Ovary (tissue), 9 donors: ENCODE measurements around the gene OSBPL6. TPM values are rescaled to one million over a fixed set of nuclear protein-coding genes. Genes with fewer than 3 reads are reported as not detected.

Source experiments
- DNase-seq, 5 donors: peaks; one replicate each; pipeline ENCODE4 v3.0.0-alpha.2; 2019 to 2020
- H3K27ac ChIP-seq, 2 donors: fragments of 200-600 bp; one replicate each; pipeline versions ENCODE4 v1.5.1 to v1.8.0; 2019 to 2022
- H3K27me3 ChIP-seq: fragments of 200-600 bp; one replicate; pipeline ENCODE4 v1.8.0; 2022
- H3K36me3 ChIP-seq: fragments of 200-600 bp; sonication (generic); one replicate; pipeline ENCODE4 v1.5.1; 2019
- H3K4me1 ChIP-seq: one replicate; pipeline ENCODE4 v1.8.1; 2013; ENCODE audit warnings: mild to moderate bottlenecking, moderate library complexity; ENCODE audit not compliant: insufficient read depth
- H3K4me3 ChIP-seq: fragments of 200-600 bp; sonication (generic); one replicate; pipeline ENCODE4 v1.5.1; 2017
- H3K9me3 ChIP-seq, 2 donors: fragments of 200-600 bp in 1 of 2; sonication (generic) in 1 of 2; one replicate each; pipeline versions ENCODE4 v1.5.1 to v1.8.1; 2013 to 2019; ENCODE audit warnings: mild to moderate bottlenecking in 1 of 2, moderate library complexity in 1 of 2
- EP300 ChIP-seq: sonication (generic); formaldehyde crosslinking; IDR thresholded peaks from one replicate; pipeline ENCODE4 v1.6.1; 2017; ENCODE audit warnings: antibody characterized with exemption
- POLR2A ChIP-seq: fragments of 450-650 bp; IDR thresholded peaks from one replicate; pipeline ENCODE4 v1.6.1; 2017; ENCODE audit warnings: antibody characterized with exemption, mild to moderate bottlenecking, moderate library complexity
- WGBS, 3 donors: extraction: QIAGEN DNeasy Blood & Tissue Kit in 1 of 3; methylation state at CpG; one replicate each; pipeline versions ENCODE4 v1.1.5 to v1.1.7; 2013 to 2017; 5-methylcytosine and 5-hydroxymethylcytosine counted together
- intact Hi-C, 4 donors: fragments of 100-400 bp; cut with DNase I; formaldehyde crosslinking; loops; one replicate each; pipeline versions ENCODE4 v1.11.0 to v1.15.1; 2022 to 2023
- polyA plus RNA-seq, 2 donors: library from polyadenylated mRNA; stranded (reverse); fragments of 200-250 nt in 1 of 2; fragments of 350-450 nt in 1 of 2; fragmentation: Illumina TruSeq in 1 of 2; extraction: RNeasy Lipid Tissue Mini Kit (QIAGEN cat#74804) in 1 of 2; gene quantifications; one replicate each; pipeline ENCODE4 v1.2.3, GENCODE V29; 2013 to 2014
- total RNA-seq, 7 donors: library from RNA; depleted of rRNA in 2 of 7; stranded (reverse); fragments of >200 nt in 2 of 7; fragmentation: NEBNext Ultra II Directional in 3 of 7; extraction: Animal tissue kit (Norgen Biotek cat#: 25700) in 3 of 7; gene quantifications; one replicate each; pipeline versions ENCODE4 v1.1.0 to v1.2.4, GENCODE V29; 2016 to 2023
- TF ChIP-seq, protein P1 (sequence below), 3 donors: fragments of 450-650 bp in 2 of 3; fragments of 200-600 bp in 1 of 3; IDR thresholded peaks; one replicate each; pipeline versions ENCODE4 v1.5.1 to v1.8.0; 2016 to 2022; ENCODE audit warnings: antibody characterized with exemption in 3 of 3, mild to moderate bottlenecking in 1 of 3
- donor health status: DM: no; HTN: no; CAD: no; lungs with moderate emphysema.
- donor health status: DM: no; HTN: no; CAD: no.
- donor health status: Bipolar disorder and iron deficiency.
- donor health status: DM: yes; HTN: yes; CAD: no.
- donor health status: DM: no; HTN: no; CAD: no.
- donor health status: DM: yes; HTN: yes; CAD: no.

Gene OSBPL6
- total and polyA plus RNA-seq, 9 donors = 0.60 to 7.4 (median 1.7) TPM

GRCh38 chr2:178256382-178257042 is 62.2 kb downstream of the OSBPL6 start:
- no peak overlapping the region for H3K27ac ChIP-seq
- no peaks in the 10 kb centered on the region for H3K4me1 ChIP-seq
- WGBS, 3 donors = 47 to 55% (median 53%) methylated on average over 6 of the region's 6 CpGs
- intact Hi-C loops = no loop called here
- DNase-seq = no peak
- H3K27me3 ChIP-seq = no peaks in the 10 kb centered on the region
- H3K9me3 ChIP-seq = no peaks in the 10 kb centered on the region
- no peak overlapping the region for H3K4me3 ChIP-seq
- H3K36me3 ChIP-seq = no peaks in the 10 kb centered on the region
- TF ChIP-seq, protein P1, sequence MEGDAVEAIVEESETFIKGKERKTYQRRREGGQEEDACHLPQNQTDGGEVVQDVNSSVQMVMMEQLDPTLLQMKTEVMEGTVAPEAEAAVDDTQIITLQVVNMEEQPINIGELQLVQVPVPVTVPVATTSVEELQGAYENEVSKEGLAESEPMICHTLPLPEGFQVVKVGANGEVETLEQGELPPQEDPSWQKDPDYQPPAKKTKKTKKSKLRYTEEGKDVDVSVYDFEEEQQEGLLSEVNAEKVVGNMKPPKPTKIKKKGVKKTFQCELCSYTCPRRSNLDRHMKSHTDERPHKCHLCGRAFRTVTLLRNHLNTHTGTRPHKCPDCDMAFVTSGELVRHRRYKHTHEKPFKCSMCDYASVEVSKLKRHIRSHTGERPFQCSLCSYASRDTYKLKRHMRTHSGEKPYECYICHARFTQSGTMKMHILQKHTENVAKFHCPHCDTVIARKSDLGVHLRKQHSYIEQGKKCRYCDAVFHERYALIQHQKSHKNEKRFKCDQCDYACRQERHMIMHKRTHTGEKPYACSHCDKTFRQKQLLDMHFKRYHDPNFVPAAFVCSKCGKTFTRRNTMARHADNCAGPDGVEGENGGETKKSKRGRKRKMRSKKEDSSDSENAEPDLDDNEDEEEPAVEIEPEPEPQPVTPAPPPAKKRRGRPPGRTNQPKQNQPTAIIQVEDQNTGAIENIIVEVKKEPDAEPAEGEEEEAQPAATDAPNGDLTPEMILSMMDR (IDR thresholded peaks at IDR 0.05) = no peak
- TF ChIP-seq EP300 (no peak), POLR2A (no peak)

DNA sequence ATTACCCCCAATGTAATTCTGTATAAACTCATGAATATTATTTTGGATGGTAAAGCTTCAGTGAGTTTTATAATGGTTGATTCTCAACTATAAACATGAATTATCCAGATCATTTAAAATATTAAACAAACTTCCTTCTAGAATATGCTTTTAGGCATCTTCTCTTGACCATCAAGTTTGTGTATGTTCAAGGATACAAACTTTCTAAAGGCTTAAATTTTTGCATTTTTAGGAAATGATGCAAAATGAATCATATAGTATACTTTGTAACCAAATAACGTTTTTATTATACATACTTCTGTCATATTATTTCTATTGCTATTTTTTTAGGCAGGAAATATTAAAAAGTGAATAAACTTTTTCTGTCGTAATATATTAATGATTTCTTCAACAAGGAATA is 62.8 kb downstream of the OSBPL6 start:
- H3K4me1 ChIP-seq = no peaks in the 10 kb centered on the region
- TF ChIP-seq POLR2A (no peak), EP300 (no peak)
- TF ChIP-seq, protein P1 (IDR thresholded peaks at IDR 0.05) = no peak
- H3K36me3 ChIP-seq = no peaks in the 10 kb centered on the region
- H3K4me3 ChIP-seq = no peak overlapping the region
- no peak overlapping the region for H3K27ac ChIP-seq
- no peaks in the 10 kb centered on the region for H3K9me3 ChIP-seq
- intact Hi-C loops = no loop called here
- no peaks in the 10 kb centered on the region for H3K27me3 ChIP-seq
- DNase-seq = no peak
- 90 to 91% (median 90%) methylated on average over 2 of the region's 2 CpGs for WGBS, 3 donors

GRCh38 chr2:178258916-178259315 is 64.6 kb downstream of the OSBPL6 start:
- H3K9me3 ChIP-seq = no peaks in the 10 kb centered on the region
- WGBS, 3 donors = 63 to 70% (median 67%) methylated on average over 2 of the region's 2 CpGs
- TF ChIP-seq, protein P1 (IDR thresholded peaks at IDR 0.05) = no peak
- TF ChIP-seq POLR2A (no peak), EP300 (no peak)
- H3K4me1 ChIP-seq = no peaks in the 10 kb centered on the region
- no peak overlapping the region for H3K27ac ChIP-seq
- H3K36me3 ChIP-seq = no peaks in the 10 kb centered on the region
- intact Hi-C loops = no loop called here
- no peaks in the 10 kb centered on the region for H3K27me3 ChIP-seq
- H3K4me3 ChIP-seq = no peak overlapping the region
- no peak for DNase-seq

DNA sequence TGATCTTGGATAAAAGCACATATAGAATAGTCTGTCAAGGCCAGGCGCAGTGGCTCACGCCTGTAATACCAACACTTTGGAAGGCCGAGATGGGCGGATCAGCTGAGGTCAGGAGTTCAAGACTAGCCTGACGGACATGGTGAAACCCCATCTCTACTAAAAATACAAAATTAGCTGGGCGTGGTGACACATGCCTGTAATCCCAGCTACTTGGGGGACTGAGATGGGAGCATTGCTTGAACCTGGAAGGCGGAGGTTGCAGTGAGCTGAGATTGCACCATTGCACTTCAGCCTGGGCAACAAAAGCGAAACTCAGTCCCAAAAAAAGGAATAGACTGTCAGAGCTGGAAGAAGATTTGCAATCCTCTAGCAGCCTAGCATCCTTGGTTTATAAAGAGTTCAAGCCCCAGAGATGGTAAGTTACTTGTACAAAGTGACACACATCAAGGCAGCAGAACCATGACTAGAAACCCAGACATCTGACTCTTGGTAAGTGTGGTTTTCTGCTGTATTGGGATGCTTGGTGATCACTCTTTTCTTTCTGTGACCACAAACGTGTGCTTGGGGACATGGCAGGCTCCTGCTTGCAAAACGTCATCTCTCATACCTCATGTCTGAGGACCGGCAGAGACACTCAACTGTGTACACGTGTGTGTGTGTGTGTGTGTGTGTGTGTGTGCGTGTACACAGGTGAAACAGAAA is 69.0 kb downstream of the OSBPL6 start:
- TF ChIP-seq EP300 = no peak
- TF ChIP-seq, protein P1 (IDR thresholded peaks at IDR 0.05) = no peak
- TF ChIP-seq POLR2A = no peak
- WGBS, 3 donors = 84 to 95% (median 90%) methylated on average over 13 of the region's 13 CpGs
- H3K4me3 ChIP-seq = no peak overlapping the region
- intact Hi-C loops = no loop called here
- H3K36me3 ChIP-seq = no peaks in the 10 kb centered on the region
- no peak for DNase-seq
- no peaks in the 10 kb centered on the region for H3K9me3 ChIP-seq
- H3K27ac ChIP-seq = no peak overlapping the region
- H3K27me3 ChIP-seq = no peaks in the 10 kb centered on the region
- no peaks in the 10 kb centered on the region for H3K4me1 ChIP-seq
